NCI-H460 (cell line): ENCODE data around the gene CYP4F11. TPM values are rescaled to one million over a fixed set of nuclear protein-coding genes. Genes with fewer than 3 reads are reported as not detected.
"Not testable (repeated sequence)": the region's sequence is repeated elsewhere in the genome, so short reads cannot be mapped to it uniquely, and the experiment has no call there.

Experiments
- DNase-seq: peaks from one replicate; pipeline ENCODE4 v3.0.0-alpha.2; 2016; ENCODE audit warnings: low read depth; ENCODE audit errors: extremely low read depth
- small RNA-seq, 2 experiments: library from RNA; depleted of rRNA; stranded (forward); fragments of <200 nt; gene quantifications; one replicate each; pipeline ENCODE3, GENCODE V24; 2014
- total RNA-seq: library from RNA; depleted of rRNA; stranded (reverse); fragments of >200 nt; shearing (Covaris generic); gene quantifications from 2 replicates; pipeline ENCODE4 v1.2.3, GENCODE V29; 2014; rRNA removed

The CYP4F11 gene
- total RNA-seq, 1 experiment from 2014 or later, result 123 TPM

DNA sequence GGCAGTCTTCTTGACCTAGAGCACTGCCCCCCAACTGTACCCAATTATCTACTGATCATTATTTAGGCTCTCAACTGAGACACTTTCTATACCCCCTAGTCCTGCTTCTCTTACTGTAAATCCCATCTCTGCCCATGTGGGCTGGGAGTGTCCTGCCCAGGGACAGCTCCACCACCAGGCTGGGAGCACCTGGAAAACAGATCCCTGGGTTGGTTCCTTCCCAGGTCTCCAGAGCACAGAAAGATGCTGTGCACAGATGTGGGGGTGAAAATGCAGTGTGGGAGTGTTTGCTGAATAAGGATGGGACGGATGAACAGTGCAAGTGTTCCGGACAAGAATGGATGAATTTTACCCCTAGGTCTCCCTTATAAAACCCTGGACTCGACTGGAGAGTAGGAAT, 49.2 kb downstream of the CYP4F11 start:
- no peak for DNase-seq

DNA sequence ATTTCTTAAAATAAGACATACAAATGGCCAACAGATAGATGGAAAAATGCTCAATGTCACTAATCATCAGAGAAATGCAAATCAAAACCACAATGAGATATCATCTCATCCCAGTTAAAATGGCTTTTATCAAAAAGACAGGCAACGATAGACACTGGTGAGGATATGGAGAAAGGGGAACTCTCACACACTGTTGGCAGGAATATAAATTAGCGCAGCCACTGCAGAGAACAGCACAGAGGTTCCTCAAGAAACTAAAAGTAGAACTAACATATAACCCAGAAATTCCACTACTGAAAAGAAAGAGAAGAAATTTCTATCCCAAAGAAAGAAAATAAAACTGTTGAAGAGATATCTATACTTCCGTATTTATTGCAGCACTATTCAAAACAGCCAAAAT, 51.0 kb downstream of the CYP4F11 start:
- DNase-seq, result not testable (repeated sequence)

GRCh38 chr19:15874821-15875474, 59.4 kb downstream of the CYP4F11 start:
- DNase-seq, result no peak

DNA sequence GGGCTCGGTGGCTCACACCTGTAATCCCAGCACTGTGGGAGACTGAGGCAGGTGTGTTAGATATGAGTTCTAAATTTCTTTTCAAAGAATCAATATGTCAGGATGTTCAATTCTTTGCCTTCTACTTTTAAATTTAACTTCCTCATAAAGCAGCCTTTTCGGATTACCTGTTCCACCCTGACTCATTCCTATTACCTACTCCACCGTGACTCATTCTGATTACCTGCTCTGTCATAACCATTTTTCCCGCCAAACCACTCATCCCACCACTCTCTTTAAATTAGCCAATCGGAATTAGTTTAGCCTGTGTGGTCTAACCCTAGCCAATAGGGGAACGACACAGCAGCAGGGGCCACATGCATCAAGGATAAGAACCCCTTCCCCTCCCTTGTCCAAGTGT, 60.6 kb downstream of the CYP4F11 start:
- not testable (repeated sequence) for DNase-seq

GRCh38 chr19:15871570-15871969, 62.8 kb downstream of the CYP4F11 start:
- no peak for DNase-seq

DNA sequence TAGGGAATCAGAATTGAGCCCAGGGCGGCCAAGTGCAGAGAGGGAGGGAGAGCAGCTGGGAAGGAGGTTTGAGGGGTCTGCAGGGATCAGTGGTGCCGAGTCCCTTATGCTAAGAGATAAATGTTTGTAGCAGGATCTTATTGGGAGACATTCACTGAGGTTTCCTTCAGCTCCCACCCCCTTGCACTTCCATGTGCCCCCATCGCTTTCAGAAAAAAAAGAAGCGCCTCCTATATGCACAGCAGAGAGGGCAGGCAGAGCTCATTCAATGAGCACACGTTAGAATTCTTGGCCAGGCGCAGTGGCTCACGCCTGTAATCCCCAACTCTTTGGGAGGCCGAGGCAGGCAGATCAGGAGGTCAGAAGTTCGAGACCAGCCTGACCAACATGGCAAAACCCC, 64.5 kb downstream of the CYP4F11 start:
- no peak for DNase-seq

DNA sequence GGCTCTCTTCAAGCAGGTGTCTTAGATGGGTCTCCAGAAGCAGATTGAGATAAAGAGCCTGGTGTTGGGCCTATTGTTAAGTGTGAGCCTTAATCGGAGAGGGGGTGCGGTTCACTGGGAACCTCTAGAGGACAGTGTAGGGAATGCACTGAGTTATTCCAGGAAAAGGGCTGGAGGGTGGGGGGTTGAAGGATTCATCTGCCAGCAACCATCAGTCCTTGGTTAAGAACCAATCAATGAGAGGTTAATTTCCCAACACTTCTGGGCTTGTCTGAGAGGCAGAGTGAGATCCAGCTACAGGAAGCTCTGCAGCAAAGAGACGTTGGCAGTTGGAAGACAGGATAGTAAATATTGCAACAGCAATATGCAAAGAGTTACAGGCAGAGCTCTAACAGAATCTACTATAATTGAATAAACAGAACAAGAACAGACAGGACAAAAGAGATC, 65.2 kb downstream of the CYP4F11 start:
- DNase-seq, result peak; percentile 40

DNA sequence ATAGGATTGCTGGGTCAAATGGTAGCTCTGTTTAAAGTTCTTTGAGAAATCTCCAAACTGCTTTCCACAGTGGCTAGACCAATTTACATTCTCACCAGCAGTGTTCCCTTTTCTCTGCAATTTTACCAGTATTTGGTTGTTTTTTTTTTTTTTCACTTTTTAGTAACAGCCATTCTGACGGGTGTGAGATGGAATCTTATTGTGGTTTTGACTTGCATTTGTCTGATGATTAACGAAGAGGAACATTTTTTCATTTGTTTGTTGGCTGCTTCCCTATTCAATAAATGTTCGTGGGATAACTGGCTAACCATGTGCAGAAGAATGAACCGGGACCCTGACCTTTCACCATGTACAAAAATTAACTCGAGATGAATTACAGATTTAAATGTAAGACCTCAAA, 67.7 kb downstream of the CYP4F11 start:
- DNase-seq, result no peak

DNA sequence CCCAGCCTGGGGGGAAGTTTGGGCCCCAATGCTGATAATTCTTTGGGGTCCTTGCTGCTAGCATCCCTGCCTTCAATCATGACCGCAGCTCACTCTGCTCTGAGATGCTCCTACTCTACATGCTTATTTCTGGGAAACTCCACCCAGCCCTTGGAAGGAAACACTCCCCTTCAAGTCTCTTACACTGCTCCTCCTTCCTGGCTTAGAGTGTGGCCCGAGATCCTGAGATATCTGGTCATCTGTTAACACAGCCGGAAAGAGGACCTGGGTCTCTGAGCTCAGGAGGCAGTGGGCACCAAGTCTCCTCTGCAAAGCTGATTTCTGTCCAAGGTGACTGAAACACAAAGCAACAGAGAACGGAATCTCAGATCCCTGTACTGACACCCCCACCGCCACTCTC, 69.5 kb downstream of the CYP4F11 start:
- DNase-seq, result no peak

DNA sequence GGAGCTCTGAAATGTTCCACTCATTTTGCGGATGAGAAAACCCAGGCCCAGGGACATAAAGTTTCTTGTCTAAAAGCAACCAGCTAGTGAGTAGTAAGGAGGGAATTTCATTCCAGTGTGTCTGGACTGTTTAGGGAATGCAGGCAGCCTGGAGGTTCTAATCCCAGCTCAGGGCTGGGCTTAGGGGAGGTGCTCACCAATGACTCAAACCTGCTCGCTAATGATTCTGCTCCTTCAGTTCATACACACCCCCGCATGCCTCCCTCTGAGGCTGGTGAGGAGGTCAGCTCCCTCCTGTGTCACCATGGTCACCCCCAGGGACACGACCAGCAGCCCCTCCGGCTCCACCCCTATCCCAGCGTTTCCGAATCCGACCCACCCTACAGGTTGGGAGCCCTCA, 71.1 kb downstream of the CYP4F11 start:
- DNase-seq, result no peak

DNA sequence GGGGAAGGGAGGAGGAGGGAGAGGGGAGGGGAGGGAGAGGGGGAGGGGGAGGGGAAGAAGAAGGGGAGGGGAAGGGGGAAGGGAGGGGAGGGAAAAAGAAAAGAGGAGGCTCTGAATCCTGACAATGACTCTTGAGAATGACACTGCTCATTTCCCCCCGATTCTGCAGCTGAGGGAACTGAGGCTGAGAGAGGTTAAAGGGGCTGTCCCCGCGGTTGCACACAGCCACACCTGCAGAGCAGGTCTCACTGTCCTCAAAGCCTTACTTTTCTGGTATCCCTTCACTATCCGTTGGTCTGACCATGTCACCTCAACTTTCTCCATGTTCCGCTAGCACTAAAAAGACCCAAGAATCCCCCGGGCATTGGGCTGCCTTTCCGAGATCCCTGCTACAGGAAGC, 71.9 kb downstream of the CYP4F11 start:
- no peak for DNase-seq

Small RNA genes within 50 kb of the gene (small RNA-seq; reads per million reads assigned to genes)
- gene CYP4F36P, result 0 reads per million in 2 experiments

Other genes starting within 250 kb of the CYP4F11 start
- gene OR10H2, start 206.5 kb downstream of the CYP4F11 start, total RNA-seq, result not detected in 2 replicates
- not detected in 2 replicates for gene OR10H3, start 196.5 kb downstream of the CYP4F11 start, total RNA-seq
- gene OR10H5, start 146.9 kb downstream of the CYP4F11 start, total RNA-seq, result not detected in 2 replicates
- not detected in 2 replicates for gene OR10H1, start 118.9 kb downstream of the CYP4F11 start, total RNA-seq
- not detected in 2 replicates for gene CYP4F2, start 36.5 kb downstream of the CYP4F11 start, total RNA-seq
- not detected in 2 replicates for gene OR10H4, start 14.5 kb upstream of the CYP4F11 start, total RNA-seq
- 562 and 586 TPM in 2 replicates for gene TPM4, start 142.0 kb upstream of the CYP4F11 start, total RNA-seq
- gene RAB8A, start 177.4 kb upstream of the CYP4F11 start, total RNA-seq, result 35.3 and 35.4 TPM in 2 replicates
- gene HSH2D, start 209.2 kb upstream of the CYP4F11 start, total RNA-seq, result not detected in 2 replicates
- gene CIB3, start 239.0 kb upstream of the CYP4F11 start, total RNA-seq, result not detected in 2 replicates